ENCODE data around the gene LRRC45. TPM values are rescaled to one million over a fixed set of nuclear protein-coding genes. Genes with fewer than 3 reads are reported as not detected.

The LRRC45 gene
- total RNA-seq, 3 donors from 2014 or later (not counting 1 experiment from before 2014, with no cell fraction given), result 15.9 to 21.6 (median 16.8) TPM

- no peaks in the 10 kb centered on the region for H3K27me3 Mint-ChIP-seq (ENCODE audit: low read depth in 2 of 2)
- no peak for DNase-seq
- H3K27ac Mint-ChIP-seq, result no peak overlapping the region
- Histone ChIP-seq H3K27me3 (ENCODE audit: control insufficient read depth, insufficient read depth, low read length) (no peaks in the 10 kb centered on the region), H3K36me3 (ENCODE audit: control insufficient read depth, insufficient read depth, low read length) (peaks cover 3% of the 10 kb centered on the region), H3K4me3 (ENCODE audit: low read length) (no peak overlapping the region), H3K4me1 (ENCODE audit: control insufficient read depth, insufficient read depth, low read length) (no peaks in the 10 kb centered on the region), H3K9me3 (ENCODE audit: control insufficient read depth, insufficient read depth, low read length) (no peaks in the 10 kb centered on the region), H3K27ac (ENCODE audit: low read length) (no peak overlapping the region)
- H3K9me3 Mint-ChIP-seq, result no peaks in the 10 kb centered on the region
- no peak for TF ChIP-seq CTCF (IDR thresholded peaks at IDR 0.05)
- no peak for ATAC-seq
- no peaks in the 10 kb centered on the region for H3K36me3 Mint-ChIP-seq
- intact Hi-C loops (cut with micrococcal nuclease), result no loop called here
- 93% methylated on average over 32 of the region's 32 CpGs for WGBS (ENCODE audit: insufficient coverage)
- no peaks in the 10 kb centered on the region for H3K4me1 Mint-ChIP-seq
- H3K4me3 Mint-ChIP-seq, result no peak overlapping the region
These were observed 22.1 kb upstream of the LRRC45 start for GRCh38 chr17:82000803-82001570.

- Histone ChIP-seq H3K27me3 (ENCODE audit: control insufficient read depth, insufficient read depth, low read length) (no peaks in the 10 kb centered on the region), H3K4me1 (ENCODE audit: control insufficient read depth, insufficient read depth, low read length) (no peaks in the 10 kb centered on the region), H3K9me3 (ENCODE audit: control insufficient read depth, insufficient read depth, low read length) (no peaks in the 10 kb centered on the region), H3K4me3 (ENCODE audit: low read length) (no peak overlapping the region), H3K27ac (ENCODE audit: low read length) (no peak overlapping the region), H3K36me3 (ENCODE audit: control insufficient read depth, insufficient read depth, low read length) (peaks cover 3% of the 10 kb centered on the region)
- Mint-ChIP-seq H3K36me3 (no peaks in the 10 kb centered on the region), H3K4me3 (no peak overlapping the region), H3K9me3 (no peaks in the 10 kb centered on the region), H3K27me3 (ENCODE audit: low read depth in 2 of 2) (no peaks in the 10 kb centered on the region), H3K4me1 (no peaks in the 10 kb centered on the region), H3K27ac (no peak overlapping the region)
- TF ChIP-seq CTCF (IDR thresholded peaks at IDR 0.05), result no peak
- intact Hi-C loops (cut with micrococcal nuclease), result no loop called here
- DNase-seq (no peak), ATAC-seq (no peak)
- 87% methylated on average over 17 of the region's 17 CpGs for WGBS (ENCODE audit: insufficient coverage)
These were observed 21.5 kb upstream of the LRRC45 start for GRCh38 chr17:82001571-82002056.

- no peaks in the 10 kb centered on the region for H3K9me3 ChIP-seq (ENCODE audit: control insufficient read depth, insufficient read depth, low read length)
- H3K9me3 Mint-ChIP-seq, result no peaks in the 10 kb centered on the region
- intact Hi-C loops (cut with micrococcal nuclease), result no loop called here
- ATAC-seq, result no peak
- H3K27ac ChIP-seq (ENCODE audit: low read length), result no peak overlapping the region
- no peak overlapping the region for H3K4me3 ChIP-seq (ENCODE audit: low read length)
- WGBS (ENCODE audit: insufficient coverage), result 95% methylated on average over 53 of the region's 53 CpGs
- H3K27ac Mint-ChIP-seq, result no peak overlapping the region
- H3K27me3 ChIP-seq (ENCODE audit: control insufficient read depth, insufficient read depth, low read length), result no peaks in the 10 kb centered on the region
- no peaks in the 10 kb centered on the region for H3K36me3 Mint-ChIP-seq
- no peak for TF ChIP-seq CTCF (IDR thresholded peaks at IDR 0.05)
- no peaks in the 10 kb centered on the region for H3K4me1 Mint-ChIP-seq
- H3K4me3 Mint-ChIP-seq, result no peak overlapping the region
- H3K27me3 Mint-ChIP-seq (ENCODE audit: low read depth in 2 of 2), result no peaks in the 10 kb centered on the region
- H3K4me1 ChIP-seq (ENCODE audit: control insufficient read depth, insufficient read depth, low read length), result no peaks in the 10 kb centered on the region
- DNase-seq, result no peak
- H3K36me3 ChIP-seq (ENCODE audit: control insufficient read depth, insufficient read depth, low read length), result no peaks in the 10 kb centered on the region
These were observed 19.4 kb upstream of the LRRC45 start for GRCh38 chr17:82003411-82004381.

Measured in natural killer cell (primary cell).